GM21447 (cell line): Measurements from ENCODE around the gene ADAP1.
"Not testable (repeated sequence)": the region's sequence is repeated elsewhere in the genome, so short reads cannot be mapped to it uniquely, and the experiment has no call there.

Experiments
- ATAC-seq: cut with Tn5 transposase; IDR thresholded peaks from one replicate; pipeline ENCODE4 v1.9.1; 2021; ENCODE audit not compliant: unreplicated experiment

ADAP1 gene

DNA sequence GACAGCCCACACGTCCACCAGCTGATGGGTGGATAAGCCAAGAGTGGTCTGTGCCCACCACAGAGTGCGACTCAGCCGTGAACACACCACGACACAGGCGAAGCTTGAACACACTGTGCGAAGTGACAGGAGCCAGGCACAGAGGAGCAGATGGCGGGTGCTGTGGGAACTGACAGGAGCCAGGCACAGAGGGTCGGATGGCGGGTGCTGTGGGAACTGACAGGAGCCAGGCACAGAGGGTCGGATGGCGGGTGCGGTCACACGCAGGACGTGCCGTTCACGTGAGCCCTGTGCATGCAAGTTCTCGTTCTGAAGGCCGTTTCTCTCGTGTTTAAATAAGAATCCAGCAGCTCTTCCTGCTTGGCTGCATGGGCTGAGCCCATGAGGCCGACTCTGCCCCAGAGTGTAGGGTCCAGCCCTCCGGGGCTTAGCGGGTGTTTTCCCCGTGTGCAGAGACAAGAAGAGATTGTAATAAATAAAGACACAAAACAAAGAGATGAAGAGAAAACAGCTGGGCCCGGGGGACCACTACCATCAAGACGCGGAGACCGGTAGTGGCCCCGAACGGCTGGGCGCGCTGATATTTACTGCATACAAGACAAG, 5.9 kb upstream of the ADAP1 start:
- no peak for ATAC-seq

DNA sequence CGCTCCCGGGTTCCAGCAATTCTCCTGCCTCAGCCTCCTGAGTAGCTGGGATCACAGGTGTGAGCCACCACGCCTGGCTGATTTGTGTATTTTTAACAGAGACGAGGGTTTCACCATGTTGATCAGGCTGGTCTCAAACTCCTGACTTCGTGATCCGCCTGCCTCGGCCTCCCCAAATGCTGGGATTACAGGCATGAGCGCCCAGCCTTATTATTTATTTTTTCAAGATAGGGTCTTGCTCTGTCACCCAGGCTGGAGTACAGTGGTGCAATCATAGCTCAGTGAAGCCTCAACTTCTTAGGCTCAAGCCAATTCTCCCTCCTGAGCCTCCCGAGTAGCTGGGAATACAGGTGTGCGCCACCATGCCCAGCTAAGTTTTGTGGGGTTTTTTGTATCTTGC, 5.3 kb upstream of the ADAP1 start:
- not testable (repeated sequence) for ATAC-seq

- ATAC-seq, result no peak
These were observed 4.8 kb upstream of the ADAP1 start for GRCh38 chr7:959271-959670.

GRCh38 chr7:958221-959200, 4.0 kb upstream of the ADAP1 start:
- ATAC-seq, result no peak

DNA sequence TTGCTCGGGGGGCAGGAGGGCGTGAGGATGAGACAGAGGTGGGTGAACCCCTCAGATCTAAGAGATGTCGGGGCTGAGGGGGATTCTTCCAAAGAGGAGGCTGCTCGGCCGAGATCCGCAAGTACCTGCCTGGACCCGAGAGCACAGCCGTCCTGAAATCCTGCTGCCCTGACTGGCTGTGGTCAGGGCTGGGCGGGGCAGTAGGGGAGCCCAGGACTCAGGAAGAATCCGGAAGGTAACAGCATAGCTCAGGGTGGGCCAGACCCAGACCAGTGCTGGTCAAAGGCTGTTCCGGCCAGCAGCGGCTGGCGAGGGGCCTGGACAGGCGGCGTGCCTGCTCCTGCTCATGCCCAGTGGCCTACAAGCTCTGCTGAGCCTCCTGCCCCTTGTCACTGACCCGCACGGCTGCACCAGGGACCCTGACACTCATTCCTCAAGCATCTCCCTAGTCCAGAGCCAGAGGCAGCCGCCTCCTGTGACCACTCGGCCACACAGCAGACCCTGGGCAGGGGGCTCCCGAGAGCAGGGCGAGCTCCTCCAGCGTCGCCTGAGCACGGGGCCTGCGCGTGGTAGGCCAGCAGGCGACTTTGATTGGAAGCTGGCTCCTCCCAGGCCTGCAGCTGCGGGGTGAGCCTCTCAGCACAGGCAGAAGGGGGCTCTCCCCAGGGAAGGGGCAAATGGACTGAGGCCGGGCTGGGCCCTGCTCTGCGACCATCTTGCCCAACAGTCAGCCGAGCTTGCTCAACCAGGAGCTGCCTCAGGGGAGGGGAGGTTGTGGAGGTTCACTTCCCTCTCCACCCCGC, 3.1 kb upstream of the ADAP1 start:
- no peak for ATAC-seq

DNA sequence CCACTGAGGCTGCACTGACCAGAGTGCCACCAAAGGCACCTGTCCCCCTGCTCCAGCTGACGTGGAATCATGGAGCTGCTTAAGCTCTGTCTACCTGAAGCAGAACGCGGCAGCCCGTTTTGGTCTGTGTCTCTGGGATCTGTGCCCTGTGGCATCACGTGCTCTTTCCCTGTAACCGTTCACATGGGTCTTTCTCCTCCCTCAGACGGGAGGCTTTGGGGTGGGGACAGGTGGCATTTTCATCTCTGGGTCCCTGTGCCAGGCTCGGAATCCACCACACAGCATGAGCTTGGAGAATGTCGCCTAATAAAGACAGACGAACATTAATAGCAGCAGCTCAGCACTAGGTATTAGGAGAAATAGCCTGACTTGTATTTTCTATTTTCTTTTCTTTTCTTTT, 1.6 kb upstream of the ADAP1 start:
- no peak for ATAC-seq

DNA sequence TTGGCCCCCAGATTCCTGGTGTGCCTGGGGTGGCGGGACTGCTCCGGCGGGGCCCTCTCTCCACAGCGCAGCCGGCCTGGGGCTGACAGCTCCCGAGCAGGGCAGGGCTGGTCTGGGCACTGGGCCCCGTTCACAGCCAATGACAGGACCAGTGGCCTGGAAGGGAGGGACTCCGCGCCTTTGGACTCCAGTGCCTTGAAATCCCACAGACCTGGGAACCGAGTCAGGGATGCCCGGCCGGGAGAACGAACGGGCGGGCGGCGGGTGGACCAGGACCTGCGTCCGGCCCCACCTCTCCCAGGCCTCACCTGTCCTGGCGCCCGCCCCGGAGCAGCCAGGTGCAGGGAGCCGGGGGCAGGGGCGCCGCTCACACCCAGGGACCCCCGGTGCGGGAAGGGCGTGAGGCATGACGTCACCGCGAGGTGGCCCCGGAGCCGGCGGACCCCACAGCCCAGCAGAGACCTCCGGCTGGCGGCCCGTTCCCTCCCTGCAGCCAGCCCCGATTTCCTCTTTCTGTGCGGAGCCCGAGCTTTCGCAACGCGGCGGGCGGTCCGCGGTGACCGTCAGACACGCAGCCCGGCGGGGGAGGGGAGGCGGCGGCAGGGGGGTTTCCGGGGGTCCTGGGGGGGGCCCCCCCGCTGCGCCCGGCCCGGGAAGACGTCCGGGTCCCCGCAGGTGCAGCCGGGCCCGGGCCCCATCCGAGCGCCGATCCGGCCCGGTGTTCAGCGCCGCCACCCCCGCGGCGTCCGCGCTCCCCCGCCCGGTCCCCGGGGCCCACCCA, 743 bp downstream of the ADAP1 start:
- no peak for ATAC-seq

GRCh38 chr7:952548-953441, 1.7 kb downstream of the ADAP1 start:
- ATAC-seq, result no peak

- no peak for ATAC-seq
These were observed 2.5 kb downstream of the ADAP1 start for GRCh38 chr7:951881-952547.

DNA sequence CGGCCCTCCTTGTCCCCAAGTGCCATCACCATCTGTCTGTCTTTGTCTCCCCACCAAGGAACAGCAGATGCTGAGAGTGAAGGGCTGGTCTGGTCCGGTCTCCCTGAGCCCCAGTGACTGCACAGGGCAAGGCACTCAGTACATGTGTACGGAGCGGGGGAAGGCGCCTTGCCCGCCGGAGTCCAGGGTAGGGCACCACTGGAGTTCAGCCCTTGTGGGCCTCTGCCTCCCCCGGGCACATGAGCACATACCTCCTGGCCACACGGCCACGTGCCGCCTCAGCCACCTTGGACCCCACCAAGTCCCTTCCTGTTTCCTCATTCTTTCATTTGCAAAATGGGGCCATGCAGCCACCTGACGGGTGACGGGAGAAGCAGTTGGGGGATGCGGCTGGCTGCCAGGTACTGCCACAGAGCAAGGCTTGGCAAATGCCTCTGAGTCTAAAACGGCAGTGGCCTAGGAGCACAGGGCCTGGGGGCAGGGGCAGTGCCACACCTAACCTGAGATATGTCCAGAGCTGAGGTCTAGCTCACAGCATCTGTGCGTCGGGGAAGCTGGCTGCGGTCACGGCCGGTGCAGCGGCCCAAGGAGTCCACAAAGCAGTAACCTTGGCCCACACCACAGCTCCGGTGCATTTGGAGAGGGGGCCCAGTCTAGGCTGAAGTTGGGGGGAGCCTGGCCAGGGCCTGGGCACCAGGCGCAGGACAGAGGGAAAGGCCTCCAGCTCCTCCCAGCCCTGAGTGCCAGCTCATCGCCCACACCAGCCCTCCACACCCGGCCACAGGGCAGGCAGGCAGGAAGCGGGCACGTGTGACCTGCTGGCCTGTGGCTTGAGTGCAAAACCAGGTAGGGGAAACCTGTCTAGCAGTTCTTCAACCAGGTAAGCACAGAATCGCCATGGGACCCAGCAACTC, 5.2 kb downstream of the ADAP1 start:
- no peak for ATAC-seq

GRCh38 chr7:947391-948210, 6.9 kb downstream of the ADAP1 start:
- ATAC-seq, result no peak

DNA sequence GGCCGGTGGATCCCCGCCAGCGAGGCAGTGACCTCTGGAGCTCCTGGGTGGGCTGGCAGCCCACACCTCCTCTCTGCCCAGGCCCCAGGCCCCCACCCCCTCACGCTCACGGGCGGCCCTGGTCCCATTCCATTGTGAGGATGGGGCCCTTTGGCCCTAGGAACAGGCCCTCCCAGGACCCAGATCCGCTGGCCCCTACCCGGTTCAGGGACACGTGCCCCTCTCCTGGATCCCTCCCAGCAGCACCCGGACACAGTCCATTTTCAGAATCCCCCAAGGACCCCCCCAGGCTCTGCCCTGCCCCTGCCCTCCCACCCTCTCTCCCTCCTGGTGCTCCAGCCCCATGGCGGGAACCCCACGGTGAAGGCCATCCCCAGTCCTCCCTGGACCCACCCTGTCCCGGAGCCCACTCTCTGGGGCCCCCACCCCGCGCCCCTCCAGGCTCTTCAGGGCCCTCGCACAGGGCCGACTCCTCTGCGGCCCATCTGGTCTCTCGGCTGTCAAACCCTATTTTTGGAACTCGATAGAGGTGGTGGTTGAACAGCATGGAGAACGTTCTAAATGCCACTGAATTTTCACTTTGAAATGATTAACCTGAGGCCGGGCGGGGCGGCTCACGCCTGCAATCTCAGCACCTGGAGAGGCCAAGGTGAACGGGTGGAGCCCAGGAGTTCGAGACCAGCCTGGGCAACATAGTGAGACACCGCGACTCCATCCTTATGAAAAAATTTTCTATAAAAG, 8.1 kb downstream of the ADAP1 start:
- no peak for ATAC-seq

DNA sequence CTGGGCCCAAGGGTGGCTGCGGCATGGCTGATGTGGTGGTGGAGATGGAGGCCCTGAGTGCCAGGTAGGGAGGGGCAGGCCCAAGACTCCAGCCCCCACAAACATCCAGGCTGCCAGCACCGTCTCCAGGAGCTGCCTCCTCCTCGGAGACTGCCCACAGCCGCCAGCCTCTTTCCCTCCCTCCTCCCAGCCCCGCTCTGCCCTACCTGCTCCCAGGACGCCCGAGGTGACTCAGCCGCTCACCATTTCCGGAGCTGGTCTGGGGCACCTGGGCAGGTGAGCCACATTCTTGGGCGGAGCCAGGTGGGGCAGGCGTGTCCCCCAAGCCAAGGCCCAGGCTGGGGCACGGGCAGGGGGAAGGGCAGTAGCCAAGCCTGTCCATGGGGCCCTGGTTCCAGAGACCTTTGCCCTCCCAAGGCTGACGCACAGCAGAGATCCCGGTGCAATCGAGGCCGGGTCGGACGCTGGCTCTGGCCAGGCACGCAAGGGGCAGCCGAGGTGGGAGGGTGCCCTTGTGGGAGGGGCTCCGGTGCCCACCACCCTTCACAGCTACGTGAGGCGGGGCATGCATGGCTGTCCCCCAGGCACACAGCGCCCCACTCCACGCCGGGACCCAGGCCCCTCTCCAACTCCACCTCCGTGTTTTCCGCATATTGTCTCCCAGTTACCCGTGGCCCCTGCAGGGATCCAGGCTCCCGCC, 8.8 kb downstream of the ADAP1 start:
- ATAC-seq, result no peak

DNA sequence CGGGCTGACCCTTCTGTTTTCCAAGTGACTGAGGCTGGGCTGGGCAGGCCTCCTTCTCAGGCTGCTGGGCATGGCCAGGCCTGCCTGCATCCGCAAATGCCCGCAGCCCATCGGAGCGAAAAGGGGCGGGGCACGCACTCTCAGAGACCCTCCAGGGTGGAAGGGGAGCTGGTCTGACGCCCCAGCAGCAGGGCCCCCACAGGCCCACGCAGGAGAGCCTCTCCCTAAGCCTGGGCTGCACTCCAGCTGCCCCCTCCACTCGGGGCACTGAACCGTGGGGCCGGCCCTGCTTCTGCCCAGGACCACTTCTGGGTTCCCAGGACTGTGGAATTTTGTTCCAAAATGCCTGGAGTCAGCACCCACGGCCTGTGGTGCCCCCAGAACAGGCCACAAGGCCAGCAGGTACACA, 9.3 kb downstream of the ADAP1 start:
- no peak for ATAC-seq

GRCh38 chr7:944744-945143, 9.7 kb downstream of the ADAP1 start:
- ATAC-seq, result no peak

GRCh38 chr7:943793-944192, 10.7 kb downstream of the ADAP1 start:
- ATAC-seq, result not testable (repeated sequence)
